C4-2B (cell line): ENCODE results near the gene OTOG.

Source experiments
- H3K27ac ChIP-seq: fragments of 450-650 bp; 2 replicates; pipeline ENCODE4 v1.5.1; 2017
- CTCF ChIP-seq: fragments of 450-650 bp; conservative IDR thresholded peaks from 2 replicates; pipeline ENCODE4 v1.5.1; 2017; ENCODE audit warnings: mild to moderate bottlenecking
- ZFX ChIP-seq: fragments of 450-650 bp; IDR thresholded peaks from 2 replicates; pipeline ENCODE4 v1.6.1; 2017

OTOG gene

GRCh38 chr11:17511571-17511970 is 35.5 kb upstream of the OTOG start:
- no peak for TF ChIP-seq CTCF
- TF ChIP-seq ZFX, result no peak
- no peak overlapping the region for H3K27ac ChIP-seq

- TF ChIP-seq CTCF (no peak), ZFX (no peak)
- no peak overlapping the region for H3K27ac ChIP-seq
Measured at GRCh38 chr11:17512101-17512500, 35.0 kb upstream of the OTOG start.

GRCh38 chr11:17513853-17514252 is 33.2 kb upstream of the OTOG start:
- no peak overlapping the region for H3K27ac ChIP-seq
- TF ChIP-seq CTCF (no peak), ZFX (no peak)

- no peak for TF ChIP-seq CTCF
- TF ChIP-seq ZFX, result no peak
- no peak overlapping the region for H3K27ac ChIP-seq
Measured at GRCh38 chr11:17514476-17514875, 32.6 kb upstream of the OTOG start.

- no peak overlapping the region for H3K27ac ChIP-seq
- TF ChIP-seq ZFX, result no peak
- no peak for TF ChIP-seq CTCF
Measured at GRCh38 chr11:17515443-17516176, 31.4 kb upstream of the OTOG start.

GRCh38 chr11:17516551-17517150 is 30.4 kb upstream of the OTOG start:
- no peak overlapping the region for H3K27ac ChIP-seq
- TF ChIP-seq ZFX (no peak), CTCF (no peak)

GRCh38 chr11:17517186-17517585 is 29.9 kb upstream of the OTOG start:
- no peak for TF ChIP-seq CTCF
- no peak overlapping the region for H3K27ac ChIP-seq
